ENCODE measurements around the gene DUOX1. TPM values are rescaled to one million over a fixed set of nuclear protein-coding genes. Genes with fewer than 3 reads are reported as not detected.

Gene DUOX1
- total RNA-seq, 2 donors from 2014 or later = 1.9 to 2.6 TPM

DNA sequence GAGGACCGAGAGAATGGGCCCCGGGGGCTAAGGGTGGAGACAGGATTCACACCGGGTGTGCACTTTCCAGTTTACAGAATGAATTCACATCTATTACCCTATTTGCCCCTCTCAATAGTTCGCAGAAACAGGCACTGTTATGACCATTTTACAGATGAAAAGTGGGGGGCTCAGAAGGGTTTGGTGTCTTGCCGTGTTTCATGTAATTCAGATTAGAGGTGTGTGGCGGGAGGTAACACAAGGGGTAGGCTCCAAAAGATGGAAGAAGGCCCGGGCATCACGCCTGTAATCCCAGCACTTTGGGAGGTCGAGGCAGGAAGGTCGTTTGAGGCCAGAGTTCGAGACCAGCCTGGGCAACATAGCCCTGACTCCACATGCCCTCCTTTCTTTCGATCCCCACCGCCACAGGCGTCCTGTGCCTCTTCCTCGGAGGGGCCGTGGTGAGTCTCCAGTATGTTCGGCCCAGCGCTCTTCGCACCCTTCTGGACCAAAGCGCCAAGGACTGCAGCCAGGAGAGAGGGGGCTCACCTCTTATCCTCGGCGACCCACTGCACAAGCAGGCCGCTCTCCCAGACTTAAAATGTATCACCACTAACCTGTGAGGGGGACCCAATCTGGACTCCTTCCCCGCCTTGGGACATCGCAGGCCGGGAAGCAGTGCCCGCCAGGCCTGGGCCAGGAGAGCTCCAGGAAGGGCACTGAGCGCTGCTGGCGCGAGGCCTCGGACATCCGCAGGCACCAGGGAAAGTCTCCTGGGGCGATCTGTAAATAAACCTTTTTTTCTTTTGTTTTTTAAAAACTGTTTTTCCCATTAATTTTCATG is 12.3 kb upstream of the DUOX1 start:
- intact Hi-C loops (cut with DNase I) = loop anchor here in 1 of 2 donors (5.0 kb wide), 1 partner anchor 75 kb away; no protein-coding TSS in a partner anchor
- DNase-seq (no peak), ATAC-seq (peak; percentile 35 to 38)

GRCh38 chr15:45118131-45118588 is 11.6 kb upstream of the DUOX1 start:
- intact Hi-C loops (cut with DNase I) = loop anchor here in 1 of 2 donors (5.0 kb wide), 1 partner anchor 76 kb away; no protein-coding TSS in a partner anchor
- DNase-seq (peak; percentile 90), ATAC-seq (peak; percentile 95 to 96)

DNA sequence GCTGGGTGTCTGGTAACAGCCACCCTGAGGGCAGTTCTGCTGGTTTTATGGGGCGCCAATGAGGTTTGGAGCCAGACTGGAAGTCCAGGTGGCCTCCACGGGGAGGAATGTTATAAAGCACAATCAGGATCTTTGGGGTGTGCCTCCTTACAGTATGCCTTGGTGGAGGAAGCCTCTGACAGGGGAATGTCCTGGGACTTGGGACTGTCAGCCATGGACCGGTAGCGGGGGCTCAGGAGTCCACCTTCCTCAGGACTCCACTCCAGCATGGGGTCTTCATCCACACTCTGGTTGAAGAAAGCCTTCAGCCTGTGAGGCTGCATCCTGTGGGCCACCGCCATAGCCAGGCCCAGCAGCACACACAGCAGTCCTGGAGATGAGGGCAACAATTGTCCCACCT is 10.8 kb upstream of the DUOX1 start:
- ATAC-seq = no peak
- no peak for DNase-seq
- intact Hi-C loops (cut with DNase I) = loop anchor here in 1 of 2 donors (5.0 kb wide), 1 partner anchor 77 kb away; no protein-coding TSS in a partner anchor

DNA sequence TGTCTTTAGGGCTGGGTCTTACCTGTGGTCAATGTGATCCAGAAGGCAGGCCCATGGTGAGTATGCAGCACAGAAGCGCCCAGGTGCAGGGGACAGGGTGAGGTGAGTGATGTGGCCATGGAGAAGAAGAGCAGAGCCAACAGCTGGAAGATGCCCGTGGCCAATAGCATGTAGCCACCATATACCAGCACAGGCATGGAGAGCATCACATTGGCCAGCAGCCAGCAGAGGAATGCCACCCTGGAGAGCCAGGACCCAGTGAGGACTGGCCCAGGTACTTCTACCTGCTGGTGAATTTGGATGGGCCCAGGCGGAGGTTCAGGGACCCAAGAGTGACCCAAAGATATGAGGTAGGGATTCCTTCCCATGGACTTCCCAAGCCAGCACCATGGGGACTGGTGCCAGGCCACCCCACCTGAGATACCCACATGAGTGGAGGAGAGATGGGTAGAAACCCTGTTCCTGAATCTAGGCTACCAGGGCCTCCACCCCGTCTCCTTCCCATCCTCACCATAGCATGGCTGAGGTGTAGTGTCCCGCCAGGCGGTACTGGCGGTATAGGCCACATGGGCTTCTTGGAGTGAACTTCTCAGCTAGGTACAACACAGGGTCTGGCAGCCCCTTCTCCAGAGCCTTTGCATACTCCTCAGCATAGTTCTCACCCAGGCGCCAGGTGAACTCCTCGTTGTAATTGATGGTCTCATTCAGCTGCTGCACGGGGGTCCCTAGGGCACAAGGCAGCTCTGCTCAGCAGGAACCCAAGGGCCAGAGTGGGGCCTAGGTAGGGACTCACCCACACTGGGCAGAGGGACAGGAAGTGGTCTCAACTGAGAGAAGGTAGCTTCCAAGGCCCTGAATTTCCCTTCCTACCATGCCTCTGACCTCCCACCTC is 9.5 kb upstream of the DUOX1 start:
- ATAC-seq (no peak), DNase-seq (no peak)
- intact Hi-C loops (cut with DNase I) = no loop called here

DNA sequence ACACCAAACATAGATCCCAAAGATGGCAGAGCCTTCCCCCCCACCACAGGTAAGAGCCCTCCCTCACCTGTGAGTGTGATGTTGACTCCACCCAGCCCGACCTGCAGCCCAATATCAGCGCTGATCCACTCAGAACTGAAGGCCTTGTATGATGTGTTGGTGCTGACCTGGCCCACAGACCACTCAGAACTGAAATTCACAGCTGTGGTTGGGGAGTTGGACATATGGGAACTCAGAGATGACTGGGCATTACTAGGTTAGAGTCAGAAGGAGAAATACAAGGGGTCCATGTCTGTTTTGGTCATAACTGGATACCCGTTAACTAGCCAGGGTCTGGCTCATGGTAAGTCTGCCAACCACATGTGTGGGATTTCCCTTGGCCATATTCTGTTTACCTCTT is 8.8 kb upstream of the DUOX1 start:
- intact Hi-C loops (cut with DNase I) = no loop called here

GRCh38 chr15:45121706-45122417 is 7.9 kb upstream of the DUOX1 start:
- intact Hi-C loops (cut with DNase I) = no loop called here
- DNase-seq (no peak), ATAC-seq (peak in 1 of 2 donors; percentile 27)

More for the DNA sequence above, 8.8 kb upstream of the DUOX1 start:
- no peak for DNase-seq
- no peak for ATAC-seq

DNA sequence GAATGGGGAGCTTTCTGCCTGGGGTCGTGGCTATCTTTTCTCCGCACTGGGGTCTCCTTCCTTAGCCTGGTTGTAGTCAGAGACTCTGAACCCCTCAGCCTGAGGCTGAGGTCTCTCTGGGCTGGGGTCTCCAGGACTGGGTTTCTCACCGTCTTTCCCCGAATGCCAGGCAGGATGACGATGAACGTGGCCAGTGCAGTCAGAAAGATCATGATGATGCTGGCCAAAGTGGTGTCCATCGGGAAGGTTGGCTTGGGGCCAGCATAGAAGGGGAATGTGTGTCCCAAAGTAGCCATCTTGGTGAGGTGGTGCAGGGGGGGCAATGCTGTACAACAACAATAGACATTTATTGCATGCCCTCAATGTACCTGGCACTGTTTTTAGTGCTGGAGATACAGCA is 7.1 kb upstream of the DUOX1 start:
- DNase-seq (no peak), ATAC-seq (no peak)
- intact Hi-C loops (cut with DNase I) = no loop called here

- no peak for DNase-seq
- ATAC-seq = no peak
- intact Hi-C loops (cut with DNase I) = no loop called here
These were observed 6.4 kb upstream of the DUOX1 start for GRCh38 chr15:45123397-45123796.

DNA sequence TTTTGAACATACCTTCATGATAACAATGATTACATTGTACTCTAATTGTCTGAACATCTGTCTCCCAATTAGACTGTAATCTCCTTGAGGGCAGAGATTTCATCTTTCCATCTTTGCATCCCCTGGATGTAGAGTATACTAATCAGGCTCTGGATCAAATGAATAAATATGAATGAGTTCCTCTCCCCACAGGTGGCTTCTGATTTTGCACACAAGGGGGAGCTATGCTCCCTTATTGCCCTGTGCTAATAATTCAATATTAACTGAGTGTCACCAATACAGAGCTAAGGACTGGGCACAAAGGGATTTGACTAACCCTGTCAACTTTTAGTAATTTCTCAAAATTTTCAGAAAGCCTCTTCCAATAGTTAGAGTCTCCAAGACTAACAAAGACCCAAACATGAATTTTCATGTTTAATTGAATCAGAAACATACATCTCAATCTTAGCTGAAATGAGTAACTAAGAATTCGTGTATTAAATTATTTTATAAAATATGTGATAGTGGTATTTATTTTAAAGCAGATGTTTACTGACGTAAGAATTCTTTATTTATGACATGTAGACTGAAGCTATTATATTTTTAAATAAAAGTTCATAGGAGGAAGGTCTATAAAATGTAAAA is 3.1 kb upstream of the DUOX1 start:
- DNase-seq (no peak), ATAC-seq (no peak)
- intact Hi-C loops (cut with DNase I) = no loop called here

DNA sequence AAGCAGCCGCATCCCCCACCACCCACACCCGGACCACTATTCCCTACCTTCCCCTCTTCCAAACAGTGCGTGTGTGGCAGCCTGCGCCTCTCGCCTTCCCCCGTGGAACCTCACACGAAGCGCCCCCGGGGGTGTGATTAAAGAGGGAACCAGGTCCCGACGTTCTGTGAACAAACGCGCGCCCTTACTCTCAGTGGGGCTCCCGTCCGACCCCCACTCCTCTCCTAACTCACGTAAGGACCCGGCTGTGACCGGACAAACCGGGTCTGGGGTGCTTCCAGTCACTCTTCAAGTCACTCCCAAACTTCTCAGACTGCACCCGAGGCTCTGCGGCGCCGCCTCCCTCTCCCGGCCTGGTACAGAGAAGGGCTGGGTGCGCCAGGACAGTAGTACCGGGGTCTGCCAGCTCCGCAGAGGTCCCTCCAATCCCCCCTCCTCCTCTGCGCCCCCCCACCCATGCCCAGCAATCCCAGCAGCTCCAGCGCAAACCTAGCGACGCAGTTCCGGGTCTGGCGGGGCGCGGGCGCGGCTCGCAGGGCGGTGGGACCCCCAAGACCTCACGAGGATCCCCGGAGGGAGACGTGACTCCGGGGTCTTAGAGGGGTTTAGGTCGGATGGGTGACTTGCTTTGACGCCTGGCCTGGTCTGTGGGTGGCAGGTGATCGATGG is 689 bp upstream of the DUOX1 start:
- ATAC-seq (peak; percentile 24 to 42), DNase-seq (no peak)
- intact Hi-C loops (cut with DNase I) = no loop called here

DNA sequence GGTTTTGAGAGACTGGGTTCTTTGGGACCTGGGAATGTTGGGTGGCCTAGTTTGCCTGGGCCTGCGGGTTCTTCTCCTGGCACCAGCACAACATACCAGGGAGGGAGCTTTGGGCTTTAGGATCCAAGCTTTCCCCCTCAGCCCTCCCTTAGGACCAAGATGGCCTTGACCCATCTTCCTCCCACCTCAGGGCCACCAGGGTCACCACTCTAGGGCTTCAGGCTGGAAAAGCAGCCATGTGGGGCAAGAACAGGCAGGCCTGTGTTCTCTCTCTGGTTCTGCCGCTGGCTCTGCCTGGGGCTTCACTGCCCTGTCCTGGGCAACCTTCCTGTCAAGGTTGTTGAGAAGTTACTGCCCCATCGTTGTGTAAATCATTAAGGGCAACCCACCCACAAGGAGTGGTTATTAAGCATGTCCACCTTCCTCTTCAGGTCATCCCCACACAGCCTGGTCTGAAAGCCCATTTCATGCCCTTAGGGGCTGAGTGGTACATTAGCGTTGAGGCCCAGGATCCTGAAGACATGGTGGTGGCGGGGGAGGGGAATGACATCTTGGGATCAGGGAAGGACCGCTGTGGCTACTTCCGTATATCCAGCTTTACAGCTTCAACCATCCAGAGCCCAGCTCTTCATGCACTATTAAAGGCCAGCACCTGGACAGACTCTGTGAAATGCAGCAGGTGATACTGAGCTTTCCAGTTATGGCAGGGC is 652 bp downstream of the DUOX1 start:
- ATAC-seq = no peak

DNA sequence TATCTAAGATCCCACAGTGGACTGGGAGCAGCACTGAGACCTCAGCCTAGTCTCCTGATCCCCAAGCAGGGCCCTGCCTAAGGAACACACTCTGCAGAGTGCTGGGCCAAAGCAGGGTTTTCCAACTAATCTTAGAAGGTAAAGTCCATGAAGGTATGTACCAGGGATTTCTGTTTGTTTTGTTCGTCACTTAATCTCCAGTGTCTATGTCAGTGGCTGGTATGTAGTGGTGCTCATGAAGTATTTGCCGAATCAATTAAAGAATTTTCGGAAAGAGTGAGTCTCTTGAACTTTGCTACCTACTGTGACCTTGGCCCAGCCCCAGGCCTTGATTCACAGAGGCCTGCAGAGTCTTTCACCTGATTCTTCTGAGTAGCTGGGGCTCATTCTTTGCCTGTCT is 1.7 kb downstream of the DUOX1 start:
- ATAC-seq (no peak), DNase-seq (no peak)
- intact Hi-C loops (cut with DNase I) = no loop called here

More for the DNA sequence above, 652 bp downstream of the DUOX1 start:
- intact Hi-C loops (cut with DNase I) = no loop called here
- no peak for DNase-seq

DNA sequence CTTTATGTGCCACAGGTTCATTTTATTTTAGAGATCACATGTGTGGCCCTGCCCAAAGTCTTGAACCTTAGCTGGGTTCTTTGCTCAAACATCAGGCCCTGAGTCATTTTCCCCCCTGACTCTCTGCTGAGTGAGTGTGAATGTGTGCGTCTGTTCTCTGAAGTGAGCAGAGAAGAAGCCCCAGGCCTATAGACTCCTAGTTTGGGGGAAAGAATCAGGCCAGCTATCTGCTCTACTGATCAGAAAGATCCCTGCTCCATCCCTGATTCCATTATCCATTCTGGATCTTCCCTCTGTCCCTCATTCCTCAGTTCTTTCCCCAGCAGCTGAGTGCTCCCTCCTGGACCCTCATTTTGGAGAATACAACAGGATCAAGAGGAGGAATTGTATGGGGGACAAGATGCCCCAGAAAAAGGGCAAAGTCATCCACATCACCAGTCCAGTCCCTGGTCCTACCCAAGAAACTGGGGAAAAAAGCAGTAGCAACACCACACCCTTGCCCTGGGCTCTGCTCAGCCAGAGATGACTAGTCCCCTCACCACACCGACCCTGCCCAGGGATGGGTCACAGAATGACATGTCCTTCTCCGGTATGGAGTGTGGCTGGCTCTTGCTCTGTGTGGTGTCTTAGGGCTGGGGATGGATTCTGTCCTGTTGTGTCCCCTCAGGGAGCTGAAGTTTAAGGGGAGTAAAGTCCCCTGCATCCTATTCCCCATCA is 3.2 kb downstream of the DUOX1 start:
- no peak for ATAC-seq
- intact Hi-C loops (cut with DNase I) = no loop called here
- no peak for DNase-seq

DNA sequence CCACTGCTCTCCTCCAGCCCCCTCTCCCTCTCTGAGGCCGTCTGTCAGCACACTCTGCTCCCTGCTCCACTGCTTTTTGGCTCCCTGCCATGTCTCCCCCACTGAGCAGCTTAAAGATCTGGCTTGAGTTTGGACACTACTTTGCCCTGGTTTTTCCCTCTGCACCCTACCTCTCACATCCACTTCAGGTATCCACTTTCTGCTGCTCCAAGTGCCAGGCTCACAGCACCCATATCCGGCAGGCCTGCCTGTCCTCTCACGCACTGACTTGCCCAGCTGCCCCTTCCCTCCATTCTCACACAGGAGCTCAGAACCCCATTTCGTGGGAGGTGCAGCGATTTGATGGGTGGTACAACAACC is 3.7 kb downstream of the DUOX1 start:
- intact Hi-C loops (cut with DNase I) = no loop called here
- ATAC-seq (no peak), DNase-seq (no peak)

DNA sequence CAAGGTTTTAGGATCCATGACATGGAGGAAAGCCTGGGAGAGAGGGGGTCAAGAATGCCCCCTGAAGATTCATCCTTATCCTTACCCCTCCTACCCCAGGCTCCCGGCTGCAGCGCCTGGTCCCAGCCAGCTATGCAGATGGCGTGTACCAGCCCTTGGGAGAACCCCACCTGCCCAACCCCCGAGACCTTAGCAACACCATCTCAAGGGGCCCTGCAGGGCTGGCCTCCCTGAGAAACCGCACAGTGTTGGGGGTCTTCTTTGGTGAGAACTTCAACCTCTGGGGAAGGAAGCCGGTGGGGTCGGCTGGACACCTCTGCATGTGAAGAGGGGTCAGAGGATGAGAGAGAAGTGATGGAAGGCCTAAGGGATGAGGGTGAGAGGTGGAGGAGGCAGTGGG is 4.3 kb downstream of the DUOX1 start:
- DNase-seq (no peak), ATAC-seq (no peak)
- intact Hi-C loops (cut with DNase I) = no loop called here

DNA sequence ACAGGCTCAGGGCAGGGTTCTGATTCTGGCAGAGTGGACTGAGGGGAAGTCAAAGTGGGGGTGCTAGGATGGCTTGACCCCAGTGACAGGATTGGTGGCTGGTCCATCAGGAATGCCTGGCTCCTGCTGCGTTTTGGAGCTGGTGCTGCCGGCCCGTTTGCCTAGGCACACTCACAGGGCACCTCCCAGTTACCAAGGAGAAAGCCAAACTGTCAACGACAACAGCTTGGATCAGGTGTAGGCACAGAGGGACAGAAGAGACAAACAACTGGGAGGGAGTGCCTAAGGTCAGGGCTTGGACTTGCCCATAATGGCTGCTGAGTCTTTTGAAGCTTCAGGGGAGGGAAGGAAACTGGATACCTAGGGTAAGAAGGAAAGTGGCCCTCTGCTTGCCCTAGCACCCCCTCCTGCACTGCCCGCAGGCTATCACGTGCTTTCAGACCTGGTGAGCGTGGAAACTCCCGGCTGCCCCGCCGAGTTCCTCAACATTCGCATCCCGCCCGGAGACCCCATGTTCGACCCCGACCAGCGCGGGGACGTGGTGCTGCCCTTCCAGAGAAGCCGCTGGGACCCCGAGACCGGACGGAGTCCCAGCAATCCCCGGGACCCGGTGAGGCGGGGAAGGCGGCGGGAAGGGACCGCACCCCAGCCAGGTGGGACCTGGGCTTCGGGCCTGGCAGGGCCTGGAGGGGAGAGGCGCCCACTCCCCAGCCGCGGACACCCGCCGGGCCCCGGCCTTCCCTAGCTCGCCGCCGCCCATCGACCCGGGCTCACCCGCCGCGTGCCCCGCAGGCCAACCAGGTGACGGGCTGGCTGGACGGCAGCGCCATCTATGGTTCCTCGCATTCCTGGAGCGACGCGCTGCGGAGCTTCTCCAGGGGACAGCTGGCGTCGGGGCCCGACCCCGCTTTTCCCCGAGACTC is 5.1 kb downstream of the DUOX1 start:
- intact Hi-C loops (cut with DNase I) = no loop called here
- ATAC-seq = peak; percentile 59 to 64
- no peak for DNase-seq
